CD4-positive, CD25-positive, alpha-beta regulatory T cell (primary cell): ENCODE data around the gene CHL1. TPM values are rescaled to one million over a fixed set of nuclear protein-coding genes. Genes with fewer than 3 reads are reported as not detected.

Experiments used
- ATAC-seq, 2 donors: fragments of 150-1000 bp; cut with Tn5 transposase; one replicate each; pipeline ENCODE4 v1.10.0; 2021; ENCODE audit warnings: low read depth in 2 of 2, moderate number of reproducible peaks in 2 of 2, moderate library complexity in 1 of 2
- DNase-seq, 3 donors: peaks; one replicate each; pipeline versions ENCODE4 v3.0.0 to v3.0.0-alpha.2; 2012 to 2022; ENCODE audit warnings: mixed read lengths in 1 of 3
- H3K27ac ChIP-seq: one replicate; pipeline ENCODE4 v1.7.0; 2013; ENCODE audit warnings: mild to moderate bottlenecking, low read length; ENCODE audit not compliant: insufficient read depth, poor library complexity, severe bottlenecking
- H3K27me3 ChIP-seq: one replicate; pipeline ENCODE4 v1.7.0; 2013; ENCODE audit warnings: low read length; ENCODE audit not compliant: control insufficient read depth, insufficient read depth
- H3K36me3 ChIP-seq: one replicate; pipeline ENCODE4 v1.7.0; 2013; ENCODE audit warnings: mild to moderate bottlenecking, low read length, moderate library complexity; ENCODE audit not compliant: control insufficient read depth, insufficient read depth
- H3K4me1 ChIP-seq: 2 replicates; pipeline ENCODE4 v1.7.0; 2013; ENCODE audit warnings: mild to moderate bottlenecking, low read length; ENCODE audit not compliant: insufficient read depth, control insufficient read depth, poor library complexity, severe bottlenecking
- H3K4me3 ChIP-seq: one replicate; pipeline ENCODE4 v1.7.0; 2013; ENCODE audit warnings: low read depth, mild to moderate bottlenecking, low read length, moderate library complexity
- H3K9me3 ChIP-seq, 2 experiments: 1 replicate in 1 of 2; 2 replicates in 1 of 2; pipeline ENCODE4 v1.7.0; 2013; ENCODE audit warnings: low read length in 2 of 2, mild to moderate bottlenecking in 1 of 2, moderate library complexity in 1 of 2; ENCODE audit not compliant: control insufficient read depth in 2 of 2
- H3K27ac Mint-ChIP-seq, 3 donors: one replicate each; pipeline ENCODE4 v1.8.0; 2020 to 2022; ENCODE audit warnings: mild to moderate bottlenecking in 3 of 3, mixed read lengths in 3 of 3, moderate library complexity in 2 of 3
- H3K27me3 Mint-ChIP-seq: one replicate; pipeline ENCODE4 v1.8.0; 2022; ENCODE audit warnings: mild to moderate bottlenecking, mixed read lengths
- H3K36me3 Mint-ChIP-seq: one replicate; pipeline ENCODE4 v1.8.0; 2020; ENCODE audit warnings: mixed read lengths
- H3K4me1 Mint-ChIP-seq, 4 donors: one replicate each; pipeline ENCODE4 v1.8.0; 2020 to 2022; ENCODE audit warnings: mixed read lengths in 4 of 4, mild to moderate bottlenecking in 1 of 4
- H3K4me3 Mint-ChIP-seq, 4 donors: one replicate each; pipeline ENCODE4 v1.8.0; 2020 to 2022; ENCODE audit warnings: mild to moderate bottlenecking in 4 of 4, mixed read lengths in 4 of 4, moderate library complexity in 3 of 4
- H3K9me3 Mint-ChIP-seq, 7 donors: one replicate each; pipeline ENCODE4 v1.8.0; 2020 to 2022; ENCODE audit warnings: mixed read lengths in 7 of 7, mild to moderate bottlenecking in 3 of 7, moderate library complexity in 2 of 7
- polyA plus RNA-seq, 4 donors: library from polyadenylated mRNA; unstranded; fragments of 300-500 nt; fragmentation: Illumina TruSeq; gene quantifications; one replicate each; pipeline ENCODE4 v1.2.3, GENCODE V29; 2021
- total RNA-seq: library from RNA; stranded (reverse); gene quantifications from one replicate; pipeline ENCODE4 v1.2.3, GENCODE V29; 2022

Gene CHL1
- total and polyA plus RNA-seq, 5 donors from 2014 or later = not detected

DNA sequence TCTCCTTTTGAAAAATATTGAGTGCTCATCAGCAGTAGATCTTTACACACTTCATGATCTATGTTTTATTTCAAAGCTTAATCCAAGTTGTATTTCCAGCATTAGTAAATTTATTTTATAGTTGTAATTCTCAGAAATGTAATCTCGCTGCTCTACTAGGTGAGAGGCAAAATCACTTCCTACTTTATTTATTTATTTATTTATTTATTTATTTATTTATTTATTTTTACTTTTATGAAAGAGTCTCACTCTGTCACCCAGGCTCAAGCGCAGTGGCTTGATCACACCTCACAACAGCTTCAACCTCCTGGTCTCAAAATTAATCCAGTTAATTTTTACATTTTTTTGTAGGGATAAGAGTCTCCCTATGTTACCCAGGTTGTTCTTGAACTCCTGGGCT is 127.9 kb downstream of the CHL1 start:
- Mint-ChIP-seq H3K9me3 (peaks cover 0 to 2% (median 0%) of the 10 kb centered on the region in 7 donors), H3K4me1 (no peaks in the 10 kb centered on the region), H3K27me3 (no peaks in the 10 kb centered on the region), H3K36me3 (no peaks in the 10 kb centered on the region), H3K27ac (no peak overlapping the region), H3K4me3 (no peak overlapping the region)
- Histone ChIP-seq H3K27me3 (no peaks in the 10 kb centered on the region), H3K4me3 (no peak overlapping the region), H3K4me1 (no peaks in the 10 kb centered on the region), H3K36me3 (no peaks in the 10 kb centered on the region), H3K27ac (no peak overlapping the region), H3K9me3 (no peaks in the 10 kb centered on the region)
- ATAC-seq (no peak), DNase-seq (no peak)

DNA sequence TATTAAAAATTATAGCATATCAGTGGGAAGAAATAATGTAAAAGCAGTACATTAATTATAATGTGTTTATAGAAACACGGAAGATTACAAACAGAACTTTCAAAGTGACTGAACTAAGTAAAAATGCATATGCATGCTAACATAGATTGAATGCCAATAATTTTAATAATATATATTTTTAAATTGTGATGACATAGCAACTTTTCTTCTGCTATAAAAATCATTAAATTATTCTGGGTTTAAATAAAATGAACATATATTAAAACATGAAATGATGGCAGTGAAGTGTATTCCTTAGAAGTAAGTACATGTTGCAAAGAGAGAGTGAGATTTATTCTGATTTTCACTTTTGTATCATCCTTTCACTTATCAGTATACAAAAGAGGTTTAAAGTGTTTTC is 128.9 kb downstream of the CHL1 start:
- no peaks in the 10 kb centered on the region for H3K36me3 Mint-ChIP-seq
- no peaks in the 10 kb centered on the region for H3K9me3 ChIP-seq
- H3K9me3 Mint-ChIP-seq = peaks cover 0 to 2% (median 0%) of the 10 kb centered on the region in 7 donors
- H3K4me3 Mint-ChIP-seq = no peak overlapping the region
- no peaks in the 10 kb centered on the region for H3K36me3 ChIP-seq
- H3K27me3 ChIP-seq = no peaks in the 10 kb centered on the region
- no peak overlapping the region for H3K4me3 ChIP-seq
- no peak overlapping the region for H3K27ac Mint-ChIP-seq
- no peaks in the 10 kb centered on the region for H3K27me3 Mint-ChIP-seq
- H3K27ac ChIP-seq = no peak overlapping the region
- DNase-seq = no peak
- no peaks in the 10 kb centered on the region for H3K4me1 Mint-ChIP-seq
- no peaks in the 10 kb centered on the region for H3K4me1 ChIP-seq
- ATAC-seq = no peak

DNA sequence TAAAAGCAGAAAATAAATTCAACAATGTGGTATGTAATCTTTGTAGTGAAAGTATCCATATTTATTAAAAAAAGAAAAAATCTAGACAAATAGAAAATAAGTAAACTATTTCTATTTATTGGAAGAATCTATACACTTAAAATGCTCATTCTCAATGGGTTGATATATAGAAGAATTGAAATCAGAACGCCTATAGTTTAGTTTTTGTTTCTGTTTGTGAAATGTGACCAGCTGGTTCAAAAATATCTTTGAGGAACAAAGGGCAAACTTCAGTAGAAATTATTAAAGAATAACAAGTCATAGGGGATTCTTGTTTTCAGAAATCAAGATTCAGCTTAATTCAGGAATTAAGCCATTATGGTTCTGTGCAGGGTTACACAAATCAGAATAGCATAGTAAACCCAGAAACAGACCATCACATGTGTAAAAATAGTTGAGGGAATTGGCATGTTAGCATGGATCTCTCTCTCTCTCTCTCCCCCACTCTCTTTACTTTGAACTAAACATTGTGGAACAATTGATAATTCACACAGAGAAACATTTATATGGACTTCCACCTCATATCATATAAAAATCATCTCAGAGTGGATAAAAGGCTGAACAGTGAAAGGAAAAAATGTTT is 134.0 kb downstream of the CHL1 start:
- Histone ChIP-seq H3K4me1 (no peaks in the 10 kb centered on the region), H3K27me3 (no peaks in the 10 kb centered on the region), H3K27ac (no peak overlapping the region), H3K4me3 (no peak overlapping the region), H3K9me3 (peaks cover 0 to 3% of the 10 kb centered on the region in 2 experiments), H3K36me3 (no peaks in the 10 kb centered on the region)
- Mint-ChIP-seq H3K4me1 (no peaks in the 10 kb centered on the region), H3K9me3 (peaks cover 0 to 2% (median 0%) of the 10 kb centered on the region in 7 donors), H3K36me3 (no peaks in the 10 kb centered on the region), H3K27ac (no peak overlapping the region), H3K4me3 (no peak overlapping the region), H3K27me3 (peaks cover 4% of the 10 kb centered on the region)
- no peak for ATAC-seq
- no peak for DNase-seq

DNA sequence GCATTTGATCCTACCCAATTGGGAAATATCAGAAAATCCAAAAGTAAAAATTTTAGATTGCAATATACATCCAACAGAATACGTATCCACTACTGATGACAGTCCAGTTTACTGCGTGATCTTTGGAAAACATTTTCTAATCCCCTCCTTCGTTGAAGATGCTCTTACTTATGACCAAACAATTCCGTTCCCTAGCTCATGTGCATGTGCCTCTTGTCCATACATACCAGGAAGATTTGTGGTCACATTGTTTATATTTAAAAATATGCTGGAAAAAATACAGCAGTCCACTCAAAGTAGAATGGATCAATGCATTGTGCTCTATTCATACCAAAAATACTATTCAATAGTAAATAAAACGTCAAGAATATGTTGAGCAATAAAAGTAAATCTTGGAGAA is 135.3 kb downstream of the CHL1 start:
- no peak overlapping the region for H3K27ac Mint-ChIP-seq
- no peaks in the 10 kb centered on the region for H3K36me3 Mint-ChIP-seq
- H3K9me3 Mint-ChIP-seq = peaks cover 0 to 3% (median 2%) of the 10 kb centered on the region in 7 donors
- peaks cover 0 to 3% of the 10 kb centered on the region in 2 experiments for H3K9me3 ChIP-seq
- H3K4me1 ChIP-seq = no peaks in the 10 kb centered on the region
- H3K4me3 Mint-ChIP-seq = no peak overlapping the region
- no peak overlapping the region for H3K4me3 ChIP-seq
- peaks cover 4% of the 10 kb centered on the region for H3K27me3 Mint-ChIP-seq
- H3K27me3 ChIP-seq = no peaks in the 10 kb centered on the region
- H3K4me1 Mint-ChIP-seq = no peaks in the 10 kb centered on the region
- ATAC-seq = no peak
- H3K36me3 ChIP-seq = no peaks in the 10 kb centered on the region
- H3K27ac ChIP-seq = no peak overlapping the region
- no peak for DNase-seq

DNA sequence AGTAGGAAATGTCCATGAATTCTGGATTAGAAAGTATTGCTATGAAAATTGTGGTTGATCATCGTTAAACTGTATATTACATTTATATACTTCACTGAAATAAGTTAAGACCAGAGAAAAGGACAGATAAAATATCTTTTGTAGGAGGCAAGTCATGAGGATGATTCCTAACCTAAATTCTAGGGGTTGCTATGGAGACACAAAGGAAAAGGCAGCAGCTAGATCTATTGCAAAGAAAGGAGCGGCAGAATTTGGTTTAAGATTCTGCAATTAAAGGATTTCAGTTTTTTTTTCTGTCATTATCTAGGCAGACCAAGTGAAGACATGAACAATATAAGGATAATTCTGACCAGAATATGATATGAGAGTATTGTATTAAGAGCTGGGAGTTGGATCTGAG is 136.1 kb downstream of the CHL1 start:
- no peaks in the 10 kb centered on the region for H3K27me3 ChIP-seq
- H3K4me1 ChIP-seq = no peaks in the 10 kb centered on the region
- H3K27ac Mint-ChIP-seq = no peak overlapping the region
- H3K27ac ChIP-seq = no peak overlapping the region
- DNase-seq = no peak
- no peaks in the 10 kb centered on the region for H3K36me3 ChIP-seq
- ATAC-seq = no peak
- no peaks in the 10 kb centered on the region for H3K36me3 Mint-ChIP-seq
- H3K9me3 ChIP-seq = peaks cover 0 to 3% of the 10 kb centered on the region in 2 experiments
- peaks cover 4% of the 10 kb centered on the region for H3K27me3 Mint-ChIP-seq
- H3K4me3 Mint-ChIP-seq = no peak overlapping the region
- H3K9me3 Mint-ChIP-seq = peaks cover 0 to 5% (median 2%) of the 10 kb centered on the region in 7 donors
- H3K4me3 ChIP-seq = no peak overlapping the region
- H3K4me1 Mint-ChIP-seq = no peaks in the 10 kb centered on the region

DNA sequence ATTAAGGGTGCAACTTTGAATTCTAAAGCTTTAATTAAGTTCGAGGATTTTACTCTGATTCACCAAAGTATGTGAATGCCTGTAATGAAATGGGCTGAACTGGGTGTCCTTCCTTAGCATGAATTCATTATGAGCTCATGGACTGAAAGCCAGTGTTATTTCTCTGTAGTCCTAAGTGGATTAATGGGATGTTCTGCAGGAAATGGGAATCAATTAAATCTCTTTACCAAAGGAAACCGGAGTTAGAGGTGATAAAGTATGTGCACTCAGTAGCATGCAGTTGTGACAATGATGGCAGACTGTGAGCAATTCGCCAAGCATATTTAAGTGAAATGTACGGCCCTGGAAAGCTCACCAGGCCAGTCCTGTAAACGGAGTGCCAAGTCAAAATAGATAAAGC is 138.7 kb downstream of the CHL1 start:
- Mint-ChIP-seq H3K4me3 (no peak overlapping the region), H3K9me3 (peaks cover 0 to 5% (median 2%) of the 10 kb centered on the region in 7 donors)

GRCh38 chr3:339351-339750 is 142.8 kb downstream of the CHL1 start:
- H3K4me3 Mint-ChIP-seq = no peak overlapping the region
- H3K4me1 Mint-ChIP-seq = no peaks in the 10 kb centered on the region

More for the DNA sequence above, 138.7 kb downstream of the CHL1 start:
- DNase-seq (no peak), ATAC-seq (no peak)
- Histone ChIP-seq H3K9me3 (peaks cover 0 to 3% of the 10 kb centered on the region in 2 experiments), H3K4me3 (no peak overlapping the region), H3K36me3 (no peaks in the 10 kb centered on the region), H3K27ac (no peak overlapping the region), H3K4me1 (no peaks in the 10 kb centered on the region), H3K27me3 (no peaks in the 10 kb centered on the region)
- no peak overlapping the region for H3K27ac Mint-ChIP-seq
- peaks cover 4% of the 10 kb centered on the region for H3K27me3 Mint-ChIP-seq
- no peaks in the 10 kb centered on the region for H3K4me1 Mint-ChIP-seq
- no peaks in the 10 kb centered on the region for H3K36me3 Mint-ChIP-seq

GRCh38 chr3:341998-342397 is 145.4 kb downstream of the CHL1 start:
- Mint-ChIP-seq H3K27ac (no peak overlapping the region), H3K27me3 (no peaks in the 10 kb centered on the region), H3K4me1 (no peaks in the 10 kb centered on the region), H3K36me3 (no peaks in the 10 kb centered on the region), H3K4me3 (no peak overlapping the region), H3K9me3 (peaks cover 0 to 3% (median 0%) of the 10 kb centered on the region in 7 donors)
- DNase-seq = no peak
- H3K36me3 ChIP-seq = no peaks in the 10 kb centered on the region
- H3K9me3 ChIP-seq = no peaks in the 10 kb centered on the region
- no peaks in the 10 kb centered on the region for H3K27me3 ChIP-seq
- H3K27ac ChIP-seq = no peak overlapping the region
- H3K4me3 ChIP-seq = no peak overlapping the region
- H3K4me1 ChIP-seq = no peaks in the 10 kb centered on the region
- no peak for ATAC-seq

More at GRCh38 chr3:339351-339750, 142.8 kb downstream of the CHL1 start:
- no peaks in the 10 kb centered on the region for H3K27me3 ChIP-seq
- Mint-ChIP-seq H3K36me3 (no peaks in the 10 kb centered on the region), H3K27me3 (no peaks in the 10 kb centered on the region), H3K27ac (no peak overlapping the region), H3K9me3 (peaks cover 0 to 5% (median 3%) of the 10 kb centered on the region in 7 donors)
- H3K27ac ChIP-seq = no peak overlapping the region
- no peaks in the 10 kb centered on the region for H3K36me3 ChIP-seq
- no peak for ATAC-seq
- no peak overlapping the region for H3K4me3 ChIP-seq
- DNase-seq = no peak
- no peaks in the 10 kb centered on the region for H3K4me1 ChIP-seq
- H3K9me3 ChIP-seq = peaks cover 0 to 3% of the 10 kb centered on the region in 2 experiments
